ENCODE measurements around the gene FRRS1.

GRCh38 chr1:99676876-99677275 is 89.6 kb downstream of the FRRS1 start:
- no peak for TF ChIP-seq CTCF (IDR thresholded peaks at IDR 0.05)
- TF ChIP-seq POLR2A (IDR thresholded peaks at IDR 0.05), result no peak

Measured in Peyer's patch (tissue), 4 donors.